ENCODE results near the gene CSPG4.

CSPG4 gene

GRCh38 chr15:75697523-75697922, 15.1 kb downstream of the CSPG4 start:
- no peak overlapping the region for H3K9ac ChIP-seq (ENCODE audit: insufficient read length, low read depth)
- no peaks in the 10 kb centered on the region for H3K27me3 ChIP-seq (ENCODE audit: insufficient read depth, insufficient read length)
- H3K36me3 ChIP-seq (ENCODE audit: insufficient read depth, insufficient read length, low read length) = peaks cover 6% of the 10 kb centered on the region
- TF ChIP-seq ZNF274 (IDR thresholded peaks at IDR 0.05; ENCODE audit: low read depth, low read length) (no peak), SUZ12 (IDR thresholded peaks at IDR 0.05; ENCODE audit: extremely low read depth, insufficient read depth, insufficient read length) (no peak), YY1 (IDR thresholded peaks at IDR 0.05; ENCODE audit: insufficient read depth, insufficient read length) (no peak)
- H3K4me1 ChIP-seq (ENCODE audit: insufficient read depth, insufficient read length) = peaks cover 24% of the 10 kb centered on the region
- no peaks in the 10 kb centered on the region for H3K9me3 ChIP-seq (ENCODE audit: insufficient read depth, low read length)
- no peak overlapping the region for H3K4me3 ChIP-seq (ENCODE audit: insufficient read length, low read depth)
- no peak for DNase-seq (ENCODE audit: low read depth, low spot score)

GRCh38 chr15:75696854-75697259, 15.8 kb downstream of the CSPG4 start:
- TF ChIP-seq ZNF274 (IDR thresholded peaks at IDR 0.05; ENCODE audit: low read depth, low read length) (no peak), YY1 (IDR thresholded peaks at IDR 0.05; ENCODE audit: insufficient read depth, insufficient read length) (no peak), SUZ12 (IDR thresholded peaks at IDR 0.05; ENCODE audit: extremely low read depth, insufficient read depth, insufficient read length) (no peak)
- Histone ChIP-seq H3K36me3 (ENCODE audit: insufficient read depth, insufficient read length, low read length) (peaks cover 10% of the 10 kb centered on the region), H3K4me3 (ENCODE audit: insufficient read length, low read depth) (no peak overlapping the region), H3K27me3 (ENCODE audit: insufficient read depth, insufficient read length) (no peaks in the 10 kb centered on the region), H3K4me1 (ENCODE audit: insufficient read depth, insufficient read length) (peaks cover 24% of the 10 kb centered on the region), H3K9ac (ENCODE audit: insufficient read length, low read depth) (no peak overlapping the region), H3K9me3 (ENCODE audit: insufficient read depth, low read length) (no peaks in the 10 kb centered on the region)
- no peak for DNase-seq (ENCODE audit: low read depth, low spot score)

GRCh38 chr15:75696311-75696720, 16.3 kb downstream of the CSPG4 start:
- no peak for DNase-seq (ENCODE audit: low read depth, low spot score)
- no peak overlapping the region for H3K4me3 ChIP-seq (ENCODE audit: insufficient read length, low read depth)
- H3K27me3 ChIP-seq (ENCODE audit: insufficient read depth, insufficient read length) = no peaks in the 10 kb centered on the region
- TF ChIP-seq YY1 (IDR thresholded peaks at IDR 0.05; ENCODE audit: insufficient read depth, insufficient read length) (no peak), ZNF274 (IDR thresholded peaks at IDR 0.05; ENCODE audit: low read depth, low read length) (no peak), SUZ12 (IDR thresholded peaks at IDR 0.05; ENCODE audit: extremely low read depth, insufficient read depth, insufficient read length) (no peak)
- H3K36me3 ChIP-seq (ENCODE audit: insufficient read depth, insufficient read length, low read length) = peaks cover 13% of the 10 kb centered on the region
- H3K9me3 ChIP-seq (ENCODE audit: insufficient read depth, low read length) = no peaks in the 10 kb centered on the region
- H3K9ac ChIP-seq (ENCODE audit: insufficient read length, low read depth) = peak overlapping the region; percentile 38
- peaks cover 24% of the 10 kb centered on the region for H3K4me1 ChIP-seq (ENCODE audit: insufficient read depth, insufficient read length)

- H3K4me1 ChIP-seq (ENCODE audit: insufficient read depth, insufficient read length) = peaks cover 24% of the 10 kb centered on the region
- no peak overlapping the region for H3K4me3 ChIP-seq (ENCODE audit: insufficient read length, low read depth)
- H3K27me3 ChIP-seq (ENCODE audit: insufficient read depth, insufficient read length) = no peaks in the 10 kb centered on the region
- H3K36me3 ChIP-seq (ENCODE audit: insufficient read depth, insufficient read length, low read length) = peaks cover 9% of the 10 kb centered on the region
- H3K9ac ChIP-seq (ENCODE audit: insufficient read length, low read depth) = no peak overlapping the region
- no peak for DNase-seq (ENCODE audit: low read depth, low spot score)
- no peaks in the 10 kb centered on the region for H3K9me3 ChIP-seq (ENCODE audit: insufficient read depth, low read length)
- TF ChIP-seq ZNF274 (IDR thresholded peaks at IDR 0.05; ENCODE audit: low read depth, low read length) (no peak), YY1 (IDR thresholded peaks at IDR 0.05; ENCODE audit: insufficient read depth, insufficient read length) (no peak), SUZ12 (IDR thresholded peaks at IDR 0.05; ENCODE audit: extremely low read depth, insufficient read depth, insufficient read length) (no peak)
These were observed 16.9 kb downstream of the CSPG4 start for GRCh38 chr15:75695634-75696310.

GRCh38 chr15:75695220-75695619, 17.4 kb downstream of the CSPG4 start:
- peaks cover 9% of the 10 kb centered on the region for H3K36me3 ChIP-seq (ENCODE audit: insufficient read depth, insufficient read length, low read length)
- no peak for DNase-seq (ENCODE audit: low read depth, low spot score)
- peaks cover 24% of the 10 kb centered on the region for H3K4me1 ChIP-seq (ENCODE audit: insufficient read depth, insufficient read length)
- no peaks in the 10 kb centered on the region for H3K9me3 ChIP-seq (ENCODE audit: insufficient read depth, low read length)
- peak overlapping the region; percentile 43 for H3K9ac ChIP-seq (ENCODE audit: insufficient read length, low read depth)
- H3K4me3 ChIP-seq (ENCODE audit: insufficient read length, low read depth) = no peak overlapping the region
- no peaks in the 10 kb centered on the region for H3K27me3 ChIP-seq (ENCODE audit: insufficient read depth, insufficient read length)
- TF ChIP-seq SUZ12 (IDR thresholded peaks at IDR 0.05; ENCODE audit: extremely low read depth, insufficient read depth, insufficient read length) (no peak), ZNF274 (IDR thresholded peaks at IDR 0.05; ENCODE audit: low read depth, low read length) (no peak), YY1 (IDR thresholded peaks at IDR 0.05; ENCODE audit: insufficient read depth, insufficient read length) (no peak)

GRCh38 chr15:75694241-75695182, 18.1 kb downstream of the CSPG4 start:
- H3K4me3 ChIP-seq (ENCODE audit: insufficient read length, low read depth) = no peak overlapping the region
- DNase-seq (ENCODE audit: low read depth, low spot score) = no peak

More at GRCh38 chr15:75694241-75695182, 18.1 kb downstream of the CSPG4 start:
- H3K27me3 ChIP-seq (ENCODE audit: insufficient read depth, insufficient read length) = no peaks in the 10 kb centered on the region
- TF ChIP-seq ZNF274 (IDR thresholded peaks at IDR 0.05; ENCODE audit: low read depth, low read length) (no peak), YY1 (IDR thresholded peaks at IDR 0.05; ENCODE audit: insufficient read depth, insufficient read length) (no peak), SUZ12 (IDR thresholded peaks at IDR 0.05; ENCODE audit: extremely low read depth, insufficient read depth, insufficient read length) (no peak)
- H3K36me3 ChIP-seq (ENCODE audit: insufficient read depth, insufficient read length, low read length) = peaks cover 14% of the 10 kb centered on the region
- H3K9me3 ChIP-seq (ENCODE audit: insufficient read depth, low read length) = no peaks in the 10 kb centered on the region
- H3K9ac ChIP-seq (ENCODE audit: insufficient read length, low read depth) = peak overlapping the region; percentile 63
- peaks cover 24% of the 10 kb centered on the region for H3K4me1 ChIP-seq (ENCODE audit: insufficient read depth, insufficient read length)

Measured in NT2/D1 (cell line).